DND-41 (cell line): ENCODE measurements around the gene TIGD6.

ENCODE experiments used
- EZH2 ChIP-seq: IDR thresholded peaks from 3 replicates; pipeline ENCODE4 v1.6.1; 2012; ENCODE audit warnings: borderline replicate concordance, low read depth, mild to moderate bottlenecking, moderate library complexity, low read length, inconsistent platforms; ENCODE audit not compliant: severe bottlenecking
- TF ChIP-seq, protein P1 (sequence below): IDR thresholded peaks from 2 replicates; pipeline ENCODE4 v1.5.1; 2012; ENCODE audit warnings: borderline replicate concordance, low read length, moderate library complexity, mild to moderate bottlenecking; ENCODE audit not compliant: poor library complexity, severe bottlenecking; ENCODE audit errors: extremely low read depth

DNA sequence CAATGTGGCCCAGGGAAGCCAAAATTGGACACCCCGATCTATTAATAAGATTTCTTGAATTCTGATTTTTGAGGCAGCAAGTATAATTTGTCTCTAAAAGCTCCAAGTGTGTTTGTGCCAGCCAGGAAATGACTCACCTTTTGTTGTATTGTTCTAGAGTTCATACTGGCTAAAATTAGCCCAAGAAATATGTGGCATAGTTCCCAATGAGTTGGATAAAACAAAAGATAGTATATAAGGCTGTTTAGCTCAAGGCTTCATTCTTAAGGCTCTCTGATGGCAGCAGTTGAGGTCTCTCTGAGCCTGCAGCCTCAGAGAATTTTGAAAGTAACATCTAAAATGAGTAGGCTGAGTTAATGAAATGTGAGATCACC is 21.7 kb upstream of the TIGD6 start:
- TF ChIP-seq, protein P1, sequence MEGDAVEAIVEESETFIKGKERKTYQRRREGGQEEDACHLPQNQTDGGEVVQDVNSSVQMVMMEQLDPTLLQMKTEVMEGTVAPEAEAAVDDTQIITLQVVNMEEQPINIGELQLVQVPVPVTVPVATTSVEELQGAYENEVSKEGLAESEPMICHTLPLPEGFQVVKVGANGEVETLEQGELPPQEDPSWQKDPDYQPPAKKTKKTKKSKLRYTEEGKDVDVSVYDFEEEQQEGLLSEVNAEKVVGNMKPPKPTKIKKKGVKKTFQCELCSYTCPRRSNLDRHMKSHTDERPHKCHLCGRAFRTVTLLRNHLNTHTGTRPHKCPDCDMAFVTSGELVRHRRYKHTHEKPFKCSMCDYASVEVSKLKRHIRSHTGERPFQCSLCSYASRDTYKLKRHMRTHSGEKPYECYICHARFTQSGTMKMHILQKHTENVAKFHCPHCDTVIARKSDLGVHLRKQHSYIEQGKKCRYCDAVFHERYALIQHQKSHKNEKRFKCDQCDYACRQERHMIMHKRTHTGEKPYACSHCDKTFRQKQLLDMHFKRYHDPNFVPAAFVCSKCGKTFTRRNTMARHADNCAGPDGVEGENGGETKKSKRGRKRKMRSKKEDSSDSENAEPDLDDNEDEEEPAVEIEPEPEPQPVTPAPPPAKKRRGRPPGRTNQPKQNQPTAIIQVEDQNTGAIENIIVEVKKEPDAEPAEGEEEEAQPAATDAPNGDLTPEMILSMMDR, result no peak
- TF ChIP-seq EZH2, result no peak
